Measurements from ENCODE around the gene CEL.

DNA sequence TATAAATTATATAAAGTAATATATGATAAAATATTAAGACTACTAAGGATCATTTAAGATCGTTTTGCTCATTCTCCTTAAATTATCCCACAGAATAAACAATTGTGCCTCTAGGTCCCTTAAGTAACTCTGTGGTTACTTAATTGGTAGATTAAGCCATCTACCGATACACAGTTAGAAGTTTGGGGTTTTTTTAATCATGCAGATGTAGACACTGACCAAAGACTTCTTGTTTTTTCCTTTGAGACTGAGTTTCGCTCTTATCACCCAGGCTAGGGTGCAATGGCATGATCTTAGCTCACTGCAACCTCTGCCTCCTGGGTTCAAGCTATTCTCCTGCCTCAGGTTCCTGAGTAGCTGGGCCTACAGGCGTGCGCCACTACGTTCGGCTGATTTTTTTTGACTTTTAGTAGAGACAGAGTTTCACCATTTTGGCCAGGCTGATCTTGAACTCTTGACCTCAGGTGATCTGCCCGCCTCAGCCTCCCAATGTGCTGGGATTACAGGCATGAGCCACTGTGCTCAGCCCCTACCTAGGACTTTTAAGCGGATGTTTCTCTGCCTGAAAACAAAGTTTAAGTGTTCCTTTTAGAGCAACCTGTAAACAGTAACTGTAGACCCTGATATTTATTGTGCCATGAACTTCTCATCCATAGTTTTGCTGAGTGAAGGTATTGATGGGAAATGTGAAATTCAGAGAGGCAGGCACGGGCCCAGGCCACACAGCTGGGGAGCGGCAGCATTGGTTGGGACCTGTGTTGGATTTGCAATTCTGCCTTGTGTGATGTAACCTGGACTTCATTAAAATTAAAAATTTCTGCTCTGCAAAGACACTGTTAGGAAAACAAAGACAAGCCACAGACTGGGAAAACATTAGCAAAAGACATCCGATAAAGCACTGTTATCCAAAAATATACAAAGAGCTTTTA lies 11.6 kb downstream of the CEL start:
- no peak for TF ChIP-seq BHLHE40 (IDR thresholded peaks at IDR 0.05; ENCODE audit: borderline replicate concordance)
- TF ChIP-seq FOXA1 (IDR thresholded peaks at IDR 0.05), result no peak
- no peak for TF ChIP-seq CTBP1 (IDR thresholded peaks at IDR 0.05; ENCODE audit: borderline replicate concordance)
- no peak for TF ChIP-seq TARDBP (IDR thresholded peaks at IDR 0.05)
- TF ChIP-seq HDGF (IDR thresholded peaks at IDR 0.05; ENCODE audit: borderline replicate concordance), result no peak
- TF ChIP-seq SP1 (IDR thresholded peaks at IDR 0.05), result no peak
- no peak for TF ChIP-seq ARNT (IDR thresholded peaks at IDR 0.05)
- no peak for TF ChIP-seq ELF4 (IDR thresholded peaks at IDR 0.05)
- no peak for TF ChIP-seq FOXM1 (IDR thresholded peaks at IDR 0.05; ENCODE audit: borderline replicate concordance)
- TF ChIP-seq SUZ12 (IDR thresholded peaks at IDR 0.05), result no peak
